ENCODE results near the gene SHISA3.

GRCh38 chr4:42366959-42367358 lies 30.3 kb upstream of the SHISA3 start:
- TF ChIP-seq CTCF (conservative IDR thresholded peaks at IDR 0.05; ENCODE audit: low read depth, low read length) (no peak), EZH2phosphoT487 (IDR thresholded peaks at IDR 0.05; ENCODE audit: borderline replicate concordance, low read length) (no peak), EZH2 (IDR thresholded peaks at IDR 0.05; ENCODE audit: low read length, unreplicated experiment) (no peak)
